OCI-LY3 (cell line): ENCODE data around the gene USB1.

Source experiments
- CTCF ChIP-seq: fragments of 200-600, 300-600 bp; sonication (generic); IDR thresholded peaks from 2 replicates; pipeline ENCODE4 v1.5.1; 2014; ENCODE audit warnings: antibody characterized with exemption, low read length, low read depth
- EZH2phosphoT487 ChIP-seq: fragments of 200-600 bp; shearing (Covaris generic); IDR thresholded peaks from 2 replicates; pipeline ENCODE4 v1.6.1; 2018; ENCODE audit warnings: antibody characterized with exemption, mixed run types, low read depth

DNA sequence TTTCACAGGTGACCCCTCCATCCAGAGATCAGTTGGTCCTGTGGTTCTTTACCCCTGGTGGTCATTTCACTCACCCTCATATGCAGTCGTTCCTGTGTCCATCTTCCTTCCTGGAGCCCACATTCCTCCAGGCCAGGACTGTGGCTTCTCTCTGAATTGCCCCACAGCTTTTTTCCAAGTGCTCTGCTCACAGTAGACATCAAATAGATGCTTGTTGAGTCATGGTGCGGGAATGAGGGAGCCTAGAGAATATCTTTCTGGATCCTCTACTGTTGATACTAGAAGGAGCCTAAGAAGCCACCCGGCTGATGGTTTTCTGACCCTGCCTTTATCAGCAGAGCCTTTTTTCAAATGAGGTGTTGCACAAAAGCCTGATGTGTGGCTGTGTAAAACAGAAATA, 10.4 kb downstream of the USB1 start:
- TF ChIP-seq CTCF (no peak), EZH2phosphoT487 (no peak)
